HT-29 (cell line): ENCODE measurements around the gene KCTD10. TPM values are rescaled to one million over a fixed set of nuclear protein-coding genes. Genes with fewer than 3 reads are reported as not detected.

Experiments
- DNase-seq: peaks from one replicate; pipeline ENCODE4 v3.0.0-alpha.2; 2015; ENCODE audit warnings: low spot score
- total RNA-seq: library from RNA; depleted of rRNA; stranded (reverse); fragments of >200 nt; shearing (Covaris generic); gene quantifications from 2 replicates; pipeline ENCODE4 v1.2.3, GENCODE V29; 2014

The KCTD10 gene
- total RNA-seq, 1 experiment from 2014 or later, result 39.9 TPM

DNA sequence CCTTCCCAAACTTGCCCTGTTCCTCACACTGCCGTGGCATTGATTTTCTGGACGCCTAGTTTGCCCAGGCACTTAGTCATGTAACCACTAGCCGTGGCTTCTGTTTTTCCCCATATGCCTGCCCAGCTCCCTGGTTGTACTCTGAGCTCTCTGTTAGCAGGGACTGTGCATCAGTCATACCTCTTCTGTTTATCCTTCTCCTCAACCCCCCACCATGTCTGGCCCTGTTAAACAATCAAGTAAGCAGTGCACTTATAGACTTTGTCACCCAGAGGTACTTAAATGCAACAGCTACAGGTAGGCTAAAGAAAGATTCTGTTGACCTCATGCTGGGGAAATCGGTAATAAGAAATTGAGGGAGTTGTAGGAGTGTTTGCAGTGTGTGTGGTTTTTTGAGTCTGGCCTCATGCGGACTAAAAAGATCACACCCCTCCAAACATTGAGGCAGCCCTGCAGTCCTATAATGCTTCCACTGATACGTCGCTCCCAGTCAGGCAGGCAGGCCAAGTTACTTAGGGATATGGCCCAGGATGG lies 17.3 kb upstream of the KCTD10 start:
- no peak for DNase-seq

DNA sequence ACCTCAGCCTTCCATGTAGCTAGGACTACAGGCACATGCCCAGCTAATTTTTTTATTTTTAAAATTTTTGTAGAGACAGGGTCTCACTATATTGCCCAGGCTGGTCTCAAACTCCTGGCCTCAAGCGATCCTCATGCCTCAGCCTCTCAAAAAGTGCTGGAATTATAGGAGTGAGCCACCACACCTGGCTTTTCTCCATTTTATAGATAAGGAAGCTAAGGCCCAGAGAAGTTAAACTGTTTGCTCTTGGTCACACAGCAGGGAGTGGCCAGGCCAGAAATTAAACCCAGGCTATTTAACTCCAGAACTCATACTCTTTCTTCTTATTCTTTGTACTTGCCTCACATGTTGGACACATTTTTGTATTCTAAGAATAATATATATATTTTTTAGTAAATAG lies 16.8 kb upstream of the KCTD10 start:
- DNase-seq, result no peak

DNA sequence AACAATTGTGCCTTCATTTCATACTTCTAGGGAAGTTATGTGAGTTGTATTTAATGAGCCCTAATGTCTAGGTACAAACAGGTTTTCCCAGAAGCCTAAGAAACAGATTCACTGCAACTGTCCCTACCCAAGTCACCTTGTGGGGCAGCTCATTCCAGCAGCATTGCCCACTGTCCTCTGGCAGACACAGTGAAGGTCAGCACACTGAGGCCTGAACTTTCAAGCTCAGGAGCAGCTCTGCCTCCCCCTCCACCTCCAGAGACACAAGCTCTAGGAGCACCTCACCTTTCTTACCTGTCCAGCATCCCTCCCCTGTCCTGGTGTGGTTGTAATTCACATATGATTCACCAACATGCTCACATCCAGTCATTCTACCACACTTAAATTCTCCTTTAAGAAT lies 16.0 kb upstream of the KCTD10 start:
- DNase-seq, result no peak

DNA sequence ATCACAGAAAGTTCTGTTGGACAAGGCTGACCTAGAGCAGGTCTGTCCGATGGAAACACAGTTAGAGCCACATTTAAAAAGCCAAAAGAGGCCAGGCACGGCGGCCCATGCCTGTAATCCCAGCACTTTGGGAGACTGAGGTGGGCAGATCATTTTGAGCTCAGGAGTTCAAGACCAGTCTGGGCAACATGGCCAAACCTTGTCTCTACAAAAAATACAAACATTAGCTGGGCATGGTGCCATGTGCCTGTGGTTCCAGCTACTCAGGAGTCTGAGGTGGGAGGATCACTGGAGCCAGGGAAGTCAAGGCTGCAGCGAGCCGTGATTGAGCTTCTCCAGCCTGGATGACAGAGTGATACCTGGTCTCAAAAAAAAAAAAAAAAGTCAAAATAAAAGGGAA lies 15.3 kb upstream of the KCTD10 start:
- no peak for DNase-seq

DNA sequence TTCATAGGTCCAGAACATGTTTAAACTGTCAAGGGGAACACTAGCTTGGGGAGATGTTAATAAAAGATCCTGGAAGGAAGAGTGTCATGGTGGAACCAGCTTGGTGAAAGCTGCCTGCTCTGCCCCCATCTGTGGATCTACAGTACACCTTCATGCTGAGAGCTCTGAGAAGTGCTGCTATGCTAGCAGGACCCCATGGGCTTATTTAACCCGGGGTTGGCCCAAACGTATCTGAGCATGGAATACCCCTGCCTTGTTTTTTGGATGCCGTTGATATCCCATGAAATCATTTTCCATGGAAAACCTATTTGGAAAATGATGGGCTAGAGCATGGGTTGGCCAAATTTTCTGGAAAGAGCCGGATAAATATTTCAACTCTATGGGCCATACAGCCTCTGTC lies 14.6 kb upstream of the KCTD10 start:
- no peak for DNase-seq

DNA sequence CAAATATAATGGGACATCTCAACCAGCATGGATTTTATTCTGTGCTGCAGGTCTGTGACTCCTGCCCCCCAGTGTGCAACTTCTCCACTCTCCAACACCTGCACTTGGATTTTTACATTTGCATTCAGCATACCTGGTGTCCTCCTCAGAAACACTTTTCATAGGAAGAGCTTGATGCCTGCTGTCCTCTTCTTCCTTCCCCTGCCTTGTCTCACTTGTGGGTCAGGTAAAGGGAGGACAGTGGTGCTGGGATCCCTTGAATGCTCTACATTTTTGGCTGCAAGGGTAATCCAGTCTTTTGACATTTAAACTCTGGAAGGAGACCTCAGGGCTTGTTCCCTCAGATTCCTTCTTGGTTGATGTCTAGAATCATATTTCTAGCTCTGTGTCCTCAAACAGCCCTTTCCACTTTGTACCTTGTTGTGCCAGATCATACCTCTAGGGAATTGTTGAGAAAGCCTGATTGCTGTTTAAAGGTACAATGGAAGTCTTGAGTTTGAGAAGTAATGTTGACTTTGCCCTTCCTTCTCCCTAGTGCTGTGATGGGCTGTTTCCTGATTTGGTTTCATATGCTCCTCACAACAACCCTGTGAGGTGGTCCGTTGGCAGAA lies 13.0 kb upstream of the KCTD10 start:
- DNase-seq, result no peak

DNA sequence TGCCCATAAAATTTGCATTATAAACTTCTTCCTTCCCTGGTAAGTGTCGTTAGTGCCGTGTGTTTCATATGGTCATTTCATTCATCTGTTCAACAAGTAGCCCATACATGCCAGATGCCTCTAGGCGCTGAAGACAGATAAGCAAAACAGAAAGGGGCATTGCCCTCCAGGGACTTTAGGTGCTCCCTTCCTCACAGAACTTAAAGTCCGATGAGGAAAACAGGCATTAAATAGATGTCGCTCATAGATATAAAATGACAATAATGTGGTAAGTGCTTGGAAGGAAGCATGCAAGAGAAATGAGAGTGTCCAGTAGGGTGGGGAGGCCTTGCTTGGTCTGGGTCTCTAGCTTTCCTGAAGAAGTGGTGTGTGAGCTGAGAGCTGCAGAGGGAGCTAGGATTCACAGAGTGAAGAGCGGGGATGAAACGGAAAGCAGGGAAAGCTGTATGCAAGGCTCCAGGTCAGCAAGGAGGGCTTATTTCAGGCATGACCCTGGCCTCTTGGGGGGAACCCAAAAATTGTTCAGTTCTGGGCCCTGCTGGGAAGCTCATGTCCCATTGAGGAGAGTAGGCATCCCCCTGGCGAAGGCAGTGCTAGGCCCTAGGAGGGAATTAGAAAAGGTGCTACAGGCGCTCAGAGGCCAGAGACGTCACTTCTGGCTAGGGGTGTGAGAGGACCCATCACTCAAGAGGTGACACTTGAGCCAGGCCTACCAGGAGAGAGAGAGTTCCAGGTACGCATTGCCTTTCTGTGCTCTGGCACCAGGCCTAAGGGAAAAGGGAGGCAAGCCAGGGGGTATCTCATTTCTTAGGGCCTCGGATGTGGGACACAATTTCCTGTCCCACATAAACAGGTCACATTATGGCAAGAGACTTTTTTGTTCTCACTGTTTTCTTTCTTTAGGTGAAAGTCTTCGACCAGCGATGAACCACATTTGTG lies 12.2 kb upstream of the KCTD10 start:
- DNase-seq, result no peak

DNA sequence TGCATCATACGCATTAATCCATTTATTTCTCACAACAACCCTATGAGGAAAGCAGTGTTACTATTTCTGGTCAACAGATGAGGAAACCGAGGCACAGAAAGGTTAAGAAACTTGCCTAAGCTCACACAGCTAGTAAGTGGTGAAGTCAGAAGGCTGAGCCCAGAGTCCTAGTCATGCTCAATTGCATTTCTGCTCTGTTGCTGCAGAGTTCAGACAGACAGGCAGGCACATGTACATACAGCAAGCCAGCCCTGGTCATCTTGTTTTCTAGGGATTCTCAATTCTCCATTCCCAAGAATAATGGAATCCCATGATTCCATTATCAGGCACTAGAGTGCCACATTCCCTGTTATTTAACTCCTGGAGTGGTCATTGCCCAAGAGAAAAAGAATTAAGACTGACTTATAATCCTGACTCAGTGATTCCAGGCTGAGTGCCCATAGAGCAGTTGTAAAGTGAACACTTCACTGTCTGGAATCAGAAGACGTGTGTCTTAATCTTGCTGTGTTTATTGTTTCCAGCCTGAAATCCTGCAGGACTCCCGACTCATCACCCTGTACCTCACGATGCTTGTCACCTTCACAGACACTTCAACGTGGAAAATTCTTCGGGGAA lies 11.1 kb upstream of the KCTD10 start:
- no peak for DNase-seq

DNA sequence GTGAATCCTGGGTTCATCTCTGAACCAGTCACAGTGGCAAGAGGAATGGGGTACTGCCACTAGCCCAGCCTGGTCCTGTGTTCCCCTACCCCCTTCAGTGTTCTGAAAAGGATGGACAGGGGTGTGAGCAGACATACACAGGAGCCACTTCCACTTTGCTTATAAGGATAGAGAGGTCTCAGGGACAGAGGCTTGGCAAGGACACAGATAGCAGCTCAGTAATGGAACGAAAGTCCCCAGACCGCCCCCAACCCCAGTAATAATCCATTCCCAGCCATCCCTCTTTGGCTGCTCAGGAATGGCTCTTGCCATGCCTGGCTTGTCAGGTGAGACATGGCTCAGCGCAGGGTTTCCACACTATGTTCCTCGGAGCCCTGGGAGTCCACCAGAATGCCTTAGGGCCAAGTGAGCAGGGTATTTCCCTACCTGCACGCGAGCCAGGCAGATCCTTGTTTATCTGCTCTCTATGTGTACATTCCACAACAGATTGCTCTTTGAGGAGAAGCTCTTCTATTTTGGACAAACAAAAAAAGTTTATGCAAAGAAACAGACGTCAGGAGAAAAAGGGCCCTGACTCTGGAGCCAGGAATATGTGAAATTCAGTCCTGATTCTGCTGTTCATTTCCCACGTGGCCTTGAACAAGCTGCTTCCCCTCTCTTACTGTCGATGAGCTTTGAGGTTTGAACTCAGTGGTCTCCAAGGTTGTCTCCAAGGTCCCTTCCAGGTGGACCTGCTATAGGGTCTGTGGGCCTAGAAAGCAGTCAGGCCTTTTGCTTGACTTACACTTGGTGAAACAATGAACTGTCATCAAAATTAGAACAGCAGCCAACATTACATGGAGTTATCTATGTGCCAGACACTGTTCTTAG lies 10.3 kb upstream of the KCTD10 start:
- no peak for DNase-seq

DNA sequence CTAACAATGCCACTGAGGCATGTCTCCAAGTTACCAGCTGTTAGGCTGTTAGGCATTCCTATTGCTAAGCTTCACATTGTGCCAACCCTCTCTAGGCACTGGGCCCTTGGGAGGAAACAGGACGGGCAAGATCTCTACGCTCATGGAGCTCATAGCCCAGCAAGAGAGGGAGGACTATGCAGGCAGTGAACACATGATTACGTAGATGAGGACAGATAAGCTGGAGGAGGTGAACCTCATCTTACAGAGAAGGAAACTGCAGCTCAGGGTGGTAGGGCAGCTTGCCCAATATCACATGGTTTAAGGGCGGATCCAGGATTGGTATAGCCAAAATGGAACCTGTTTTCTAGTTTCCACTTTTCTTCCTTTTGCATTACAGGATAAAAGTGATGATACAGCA lies 8.1 kb upstream of the KCTD10 start:
- DNase-seq, result no peak

DNA sequence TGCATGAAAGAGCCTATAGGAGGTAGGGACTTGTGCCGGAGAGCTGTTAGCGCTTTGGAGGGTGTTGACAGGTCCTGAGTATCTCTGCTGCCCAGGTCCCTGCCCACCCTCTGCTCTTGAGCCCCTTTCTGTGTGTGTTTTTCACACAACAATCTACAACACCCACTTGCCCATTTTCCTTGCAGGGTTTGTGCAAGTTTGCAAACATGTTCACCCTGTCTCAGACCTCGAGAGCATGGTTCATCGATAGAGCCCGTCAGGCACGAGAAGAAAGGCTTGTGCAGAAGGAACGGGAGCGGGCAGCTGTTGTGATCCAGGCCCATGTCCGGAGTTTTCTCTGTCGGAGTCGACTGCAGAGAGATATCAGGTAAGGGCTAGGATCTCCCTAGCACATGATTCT lies 6.2 kb upstream of the KCTD10 start:
- DNase-seq, result no peak

DNA sequence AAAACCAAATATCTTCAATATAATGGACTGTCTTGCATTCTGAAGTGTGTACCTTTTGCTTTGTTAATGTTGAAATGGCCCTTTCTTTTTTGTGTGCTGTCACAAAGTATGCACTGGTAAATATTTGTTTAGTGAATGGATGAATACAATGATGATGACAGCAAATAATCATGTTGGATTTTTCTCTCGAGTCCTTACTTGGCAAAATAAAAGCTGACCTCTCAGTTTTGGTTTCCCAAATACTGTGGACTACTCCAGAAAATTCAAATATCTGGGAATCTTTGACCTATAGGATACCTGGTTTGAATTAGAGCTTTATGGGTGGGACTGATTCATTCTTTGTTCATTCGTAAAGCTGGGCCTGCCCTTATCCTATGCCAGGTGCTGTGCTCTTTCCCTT lies 5.8 kb upstream of the KCTD10 start:
- DNase-seq, result no peak

DNA sequence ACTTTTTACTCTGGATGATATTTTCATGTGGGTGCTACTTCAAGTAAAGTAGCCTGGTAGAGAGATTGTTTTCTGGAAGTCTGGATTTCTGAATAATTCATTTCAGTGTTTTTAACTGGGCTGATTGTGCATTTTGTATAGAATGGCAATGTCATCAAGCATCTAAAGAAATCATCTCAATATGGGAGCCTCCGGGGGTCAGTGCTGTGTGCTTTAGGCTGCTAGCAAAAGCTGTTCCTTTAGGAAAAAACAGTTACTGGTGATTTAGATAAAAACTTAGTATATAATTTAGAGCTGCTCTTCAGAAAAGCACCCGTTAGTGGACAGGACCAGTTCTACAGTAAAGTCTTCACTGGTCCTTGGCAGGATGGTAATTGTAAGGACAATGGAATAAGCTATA lies 5.4 kb upstream of the KCTD10 start:
- no peak for DNase-seq

DNA sequence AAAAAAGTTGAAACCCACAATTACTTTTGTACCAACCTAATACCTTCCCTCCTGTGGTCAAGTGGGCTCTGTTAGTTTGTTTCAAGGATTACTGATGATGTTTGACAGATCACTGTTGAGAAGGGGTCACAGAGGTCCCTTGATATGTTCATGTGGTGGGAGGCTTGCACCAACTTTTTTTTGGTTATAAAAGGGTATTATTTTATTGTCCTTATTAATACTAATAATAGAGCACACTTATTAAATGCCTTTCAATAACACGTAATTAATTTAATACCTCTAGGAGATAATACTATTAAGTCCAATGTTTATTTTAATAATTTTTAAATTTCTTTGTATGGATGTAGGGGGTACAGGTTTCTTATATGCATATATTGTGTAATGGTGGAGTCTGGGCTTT lies 4.8 kb upstream of the KCTD10 start:
- DNase-seq, result no peak

DNA sequence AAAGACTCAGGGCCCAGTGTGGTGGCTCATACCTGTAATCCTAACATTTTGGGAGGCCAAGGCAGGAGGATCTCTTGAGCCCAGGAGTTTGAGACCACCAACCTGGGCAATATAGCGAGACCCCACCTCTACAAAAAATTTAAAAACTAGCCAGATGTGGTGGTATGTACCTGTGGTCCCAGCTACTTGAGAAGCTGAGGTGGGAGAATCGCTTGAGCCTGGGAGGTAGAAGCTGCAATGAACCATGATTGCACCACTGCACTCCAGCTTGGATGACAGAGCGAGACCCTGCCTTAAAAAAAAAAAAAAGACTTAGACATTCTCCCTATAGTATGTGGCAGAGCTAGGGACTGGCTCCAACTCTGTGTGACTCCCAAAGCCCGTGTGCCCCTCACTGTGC lies 3.3 kb upstream of the KCTD10 start:
- DNase-seq, result no peak

DNA sequence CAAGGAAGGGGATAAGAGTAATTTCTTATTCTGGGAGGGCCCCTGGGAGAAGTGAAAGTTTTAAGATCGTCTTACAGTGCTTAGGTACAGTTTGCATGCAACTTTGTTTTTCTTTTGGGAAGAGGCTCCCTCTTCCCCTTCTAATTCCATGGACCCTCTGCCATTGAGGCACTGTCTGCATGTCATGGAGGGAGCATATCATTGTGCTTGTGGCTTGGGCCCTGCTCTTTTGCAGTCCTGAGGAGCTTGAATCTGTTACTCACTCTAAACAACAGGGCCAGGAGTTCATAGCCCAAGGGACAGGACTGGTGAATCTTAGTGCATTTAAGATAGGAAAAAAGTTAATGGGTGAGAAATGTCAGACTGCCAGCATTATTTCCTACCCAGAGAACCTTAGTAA lies 2.7 kb upstream of the KCTD10 start:
- no peak for DNase-seq

DNA sequence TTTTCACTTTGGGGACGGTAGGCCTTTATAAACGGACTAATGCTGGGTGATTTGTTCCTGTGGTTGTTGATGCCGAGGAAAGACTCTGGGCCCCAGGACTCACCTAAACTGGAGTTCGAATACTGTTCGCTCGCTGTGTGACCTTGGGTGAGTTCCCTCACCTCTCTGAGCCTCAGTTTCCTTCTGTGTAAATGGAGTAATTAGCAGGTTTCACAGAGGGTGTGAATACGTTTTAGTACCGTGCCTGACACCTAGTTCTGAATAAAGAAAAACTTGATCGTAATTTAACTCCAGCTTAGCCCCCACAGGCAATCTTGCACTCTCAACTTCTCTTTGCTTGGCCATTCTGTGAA lies 839 bp upstream of the KCTD10 start:
- DNase-seq, result no peak

DNA sequence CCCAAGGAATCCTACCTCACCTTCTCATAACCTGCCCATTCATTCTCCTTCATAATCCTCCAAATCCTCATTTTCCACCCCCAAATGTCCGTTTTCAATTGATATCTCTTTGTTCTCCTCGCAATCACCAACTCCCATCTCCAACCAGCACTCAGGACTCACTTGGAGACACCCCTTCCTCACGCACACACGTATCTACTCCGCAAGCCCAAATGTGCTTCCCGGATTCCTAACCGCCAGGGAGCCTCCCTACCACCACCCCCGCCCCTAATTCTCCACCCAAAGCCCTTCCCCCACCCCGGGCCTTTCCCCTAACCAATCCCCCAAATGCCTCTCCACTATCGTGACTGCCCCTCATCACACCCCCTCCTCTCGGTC lies 304 bp downstream of the KCTD10 start:
- no peak for DNase-seq

DNA sequence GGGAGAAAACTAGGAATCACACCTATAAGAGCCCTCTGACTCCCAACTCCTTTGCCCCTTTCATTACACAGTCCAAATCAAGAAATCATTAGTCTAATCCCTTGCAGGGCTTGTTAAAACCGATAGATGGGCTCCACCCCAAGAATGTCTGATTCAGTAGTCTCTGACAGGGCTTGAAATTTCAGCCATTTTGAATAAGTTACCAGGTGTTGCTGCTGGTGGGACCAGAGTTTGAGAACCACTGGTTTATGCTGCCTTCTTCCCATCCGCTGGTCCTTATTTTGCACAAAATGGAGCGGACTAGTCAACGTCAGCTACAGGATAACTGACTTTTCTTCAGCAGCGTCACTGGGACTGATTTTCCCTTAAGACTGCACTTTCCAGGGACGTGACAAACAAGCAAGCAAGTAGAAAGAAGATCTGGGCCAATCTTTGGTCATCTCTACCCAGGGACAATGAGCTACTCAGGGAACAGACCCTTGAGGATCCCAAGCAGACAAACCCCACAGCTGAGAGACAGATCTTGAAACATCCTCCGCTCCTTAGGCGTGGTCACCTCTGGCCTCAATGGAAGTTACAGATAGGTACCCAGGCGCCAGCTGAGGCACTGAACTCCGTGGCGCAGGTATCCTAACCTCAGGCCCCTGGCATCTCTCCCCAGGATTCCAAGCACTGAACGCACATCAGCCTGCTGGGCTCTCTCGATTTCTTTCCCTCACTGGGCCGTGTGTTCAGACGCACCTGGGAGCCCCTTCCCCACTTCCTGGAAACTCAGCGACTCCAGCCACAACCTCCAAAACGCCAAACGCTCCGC lies 900 bp downstream of the KCTD10 start:
- no peak for DNase-seq

DNA sequence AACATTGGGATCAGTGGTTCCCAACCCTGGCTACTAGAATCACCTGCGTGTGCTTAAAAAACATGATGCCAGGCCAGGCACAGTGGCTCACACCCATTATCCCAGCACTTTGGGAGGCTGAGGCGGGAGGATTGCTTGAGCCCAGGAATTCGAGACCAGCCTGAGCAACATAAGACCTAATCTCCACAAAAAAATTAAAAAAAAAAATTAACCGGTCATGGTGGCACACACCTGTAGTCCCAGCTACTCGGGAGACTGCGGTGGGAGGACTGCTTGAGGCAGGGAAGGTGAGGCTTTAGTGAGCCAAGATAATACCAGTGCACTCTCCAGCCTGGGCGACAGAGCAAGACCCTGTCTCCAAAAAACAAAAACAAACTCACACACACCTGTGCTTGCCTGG lies 2.0 kb downstream of the KCTD10 start:
- DNase-seq, result no peak
